ENCODE data around the gene HBE1.
"Not testable (repeated sequence)": the region's sequence is repeated elsewhere in the genome, so short reads cannot be mapped to it uniquely, and the experiment has no call there.

Gene HBE1

DNA sequence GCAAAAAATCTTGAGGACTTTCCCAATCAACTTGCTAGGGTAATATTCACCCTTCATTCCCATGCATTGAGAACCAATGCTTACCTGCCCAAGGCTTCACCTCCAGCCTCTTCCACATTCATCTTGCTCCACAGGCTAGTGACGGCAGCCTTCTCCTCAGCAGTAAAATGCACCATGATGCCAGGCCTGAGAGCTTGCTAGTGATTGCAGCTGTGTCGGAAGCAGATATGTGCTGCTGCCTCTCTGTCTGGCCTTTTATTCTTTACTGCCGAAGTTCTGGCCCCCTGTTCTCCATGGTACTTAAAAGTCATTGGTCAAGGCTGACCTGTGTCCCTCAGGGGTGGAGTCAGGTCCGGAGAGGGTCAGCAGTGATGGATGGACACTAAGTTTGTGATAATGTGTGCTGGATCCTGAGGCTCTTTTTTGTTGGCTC lies at the start of gene HBE1:
Gene HBE1 (minus strand): TSS at position 231 of the 433 bp plus-strand sequence. CDS start 55 bp downstream, at position 176.
- in situ Hi-C loops (cut with HindIII; ENCODE audit: low sequenced_read_pairs): no loop called here

DNA sequence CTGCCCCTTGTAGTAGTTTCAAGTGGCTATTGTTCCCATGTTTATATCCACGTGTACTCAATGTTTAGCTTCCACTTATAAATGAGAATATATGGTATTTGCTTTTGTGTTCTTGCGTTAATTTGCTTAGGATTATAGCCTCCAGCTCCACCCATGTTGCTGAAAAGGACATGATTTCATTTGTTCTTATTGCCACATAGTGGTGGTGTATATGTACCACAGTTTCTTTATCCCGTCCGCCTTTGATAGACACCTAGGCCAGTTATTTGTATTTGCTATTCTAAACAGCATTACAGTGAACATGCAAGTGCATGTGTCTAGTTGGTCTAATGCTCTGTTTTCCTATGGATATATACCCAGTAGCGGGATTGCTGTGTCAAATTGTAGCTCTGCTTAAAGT lies 47.5 kb upstream of the HBE1 start:
- in situ Hi-C loops (cut with HindIII; ENCODE audit: low sequenced_read_pairs): no loop called here

- in situ Hi-C loops (cut with HindIII; ENCODE audit: low sequenced_read_pairs): not testable (repeated sequence)
These were observed 43.7 kb upstream of the HBE1 start for GRCh38 chr11:5313326-5314023.

- in situ Hi-C loops (cut with HindIII; ENCODE audit: low sequenced_read_pairs): no loop called here
These were observed 40.7 kb upstream of the HBE1 start for GRCh38 chr11:5310423-5310822.

- in situ Hi-C loops (cut with HindIII; ENCODE audit: low sequenced_read_pairs): no loop called here
These were observed 37.7 kb upstream of the HBE1 start for GRCh38 chr11:5307256-5308019.

DNA sequence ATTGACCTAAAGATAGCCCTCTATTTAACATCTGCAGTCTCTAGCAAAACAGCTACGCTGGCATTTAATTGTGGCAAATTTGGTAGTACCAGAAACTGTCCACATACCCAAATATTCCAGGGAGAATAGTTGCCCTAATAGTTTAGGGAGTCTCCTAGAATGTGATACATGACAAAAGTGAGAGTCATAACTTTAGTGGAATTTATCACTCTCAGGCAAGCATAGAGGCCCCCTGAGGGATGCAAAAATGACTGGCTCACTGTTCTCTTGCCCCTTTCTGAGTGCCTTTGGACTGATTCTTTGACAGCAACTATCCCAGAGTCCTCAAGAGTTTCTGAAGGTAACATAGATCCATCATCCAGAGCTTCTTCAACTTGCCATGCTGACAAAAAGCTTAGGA lies 34.3 kb upstream of the HBE1 start:
- in situ Hi-C loops (cut with HindIII; ENCODE audit: low sequenced_read_pairs): no loop called here

DNA sequence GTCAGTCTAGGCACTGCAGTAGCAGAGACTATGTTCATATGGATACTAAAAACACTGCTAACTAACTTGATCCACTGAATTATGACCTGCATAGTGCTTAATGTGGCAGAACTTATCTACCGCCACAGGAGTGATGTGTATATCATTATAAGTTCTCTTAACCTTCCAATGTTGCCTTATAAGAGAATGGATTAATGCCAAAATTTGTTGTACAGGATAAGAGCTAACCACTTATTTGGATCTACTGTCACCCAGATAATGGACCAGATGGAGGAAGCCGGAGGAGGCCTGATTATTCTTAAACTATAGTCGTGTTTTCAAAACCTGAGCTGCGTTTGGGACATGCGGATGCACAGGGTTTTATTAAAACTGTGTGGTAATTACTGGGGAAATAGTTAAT lies 33.9 kb upstream of the HBE1 start:
- in situ Hi-C loops (cut with HindIII; ENCODE audit: low sequenced_read_pairs): no loop called here

DNA sequence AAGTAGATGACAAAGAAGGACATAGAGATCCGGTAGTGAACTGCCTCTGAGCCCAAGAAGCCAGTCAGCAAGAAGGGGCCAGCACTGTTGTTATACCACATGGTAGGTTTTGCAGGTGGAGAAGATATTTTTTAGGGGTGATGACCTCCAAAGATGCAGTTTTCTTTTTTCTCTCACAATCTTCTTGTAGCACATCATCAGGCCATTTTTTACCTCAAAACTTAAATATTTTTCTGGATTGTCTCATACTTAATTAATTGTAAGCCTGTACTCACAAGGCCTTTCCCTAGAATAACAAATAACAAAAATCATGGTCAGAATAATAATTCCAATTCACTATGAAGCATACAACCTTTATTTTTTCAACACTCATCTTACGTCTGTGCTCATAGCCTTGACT lies 32.1 kb upstream of the HBE1 start, which contains the start of gene OR51B4:
Gene OR51B4 (minus strand): TSS at position 101 of the 400 bp plus-strand sequence. CDS start 0 bp downstream, at position 101.
- in situ Hi-C loops (cut with HindIII; ENCODE audit: low sequenced_read_pairs): no loop called here

- in situ Hi-C loops (cut with HindIII; ENCODE audit: low sequenced_read_pairs): no loop called here
These were observed 30.5 kb upstream of the HBE1 start for GRCh38 chr11:5300251-5300650.

GRCh38 chr11:5298451-5298850 lies 28.7 kb upstream of the HBE1 start:
- in situ Hi-C loops (cut with HindIII; ENCODE audit: low sequenced_read_pairs): no loop called here

DNA sequence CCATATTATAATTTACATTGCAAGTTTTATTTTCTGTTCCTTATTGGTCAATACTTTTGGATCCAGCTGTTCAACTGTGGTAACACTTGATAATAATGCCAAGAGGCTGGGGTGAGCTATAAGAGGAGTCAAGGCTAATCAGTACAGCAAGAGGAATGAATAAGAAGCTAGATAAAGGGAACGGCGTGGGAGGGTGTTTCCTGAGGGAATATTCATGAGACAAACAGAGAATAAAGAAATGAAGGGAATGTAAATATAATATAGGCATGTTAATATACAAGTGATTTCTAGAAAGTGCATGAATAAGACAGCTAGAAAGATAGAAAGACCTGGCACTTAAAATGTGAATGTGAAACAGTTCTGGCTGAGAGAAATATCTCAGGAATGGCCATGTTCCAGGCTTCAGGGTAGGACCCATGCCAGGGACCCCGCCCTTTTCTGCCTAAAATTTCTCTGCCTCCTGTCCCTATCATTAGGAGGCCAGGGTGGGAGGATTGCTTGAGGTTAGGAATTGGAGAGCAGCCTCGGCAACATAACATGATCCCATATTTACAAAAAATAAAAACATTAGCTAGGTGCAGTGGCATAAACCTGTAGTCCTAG lies 28.1 kb upstream of the HBE1 start:
- in situ Hi-C loops (cut with HindIII; ENCODE audit: low sequenced_read_pairs): no loop called here

- in situ Hi-C loops (cut with HindIII; ENCODE audit: low sequenced_read_pairs): not testable (repeated sequence)
These were observed 24.7 kb upstream of the HBE1 start for GRCh38 chr11:5294342-5294995.

GRCh38 chr11:5293028-5293427 lies 23.3 kb upstream of the HBE1 start:
- in situ Hi-C loops (cut with HindIII; ENCODE audit: low sequenced_read_pairs): no loop called here

DNA sequence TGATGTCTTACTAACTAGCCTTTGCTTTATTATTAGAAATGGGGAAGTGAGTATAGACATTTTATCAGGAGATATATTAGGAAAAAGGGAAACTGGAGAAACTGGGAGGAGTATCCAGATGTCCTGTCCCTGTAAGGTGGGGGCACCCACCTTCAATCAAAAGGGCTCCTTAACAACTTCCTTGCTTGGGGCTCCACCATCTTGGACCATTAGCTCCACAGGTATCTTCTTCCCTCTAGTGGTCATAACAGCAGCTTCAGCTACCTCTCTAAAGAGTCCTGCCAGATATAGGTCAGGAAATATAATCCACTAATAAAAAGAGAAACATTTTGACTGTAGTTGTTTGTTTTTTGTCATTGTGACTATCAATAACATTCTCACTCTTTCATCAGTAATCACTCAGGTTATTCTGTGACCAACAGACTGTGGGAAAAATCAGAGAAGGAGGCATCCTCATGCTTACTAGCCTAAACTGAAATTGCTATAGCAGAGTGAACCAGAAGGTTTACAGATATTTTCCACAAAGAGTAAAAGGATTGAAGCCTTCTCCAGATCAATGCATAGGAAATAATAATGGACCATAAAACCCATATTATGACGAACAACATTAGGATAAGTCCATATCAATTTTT lies 21.6 kb upstream of the HBE1 start:
- in situ Hi-C loops (cut with HindIII; ENCODE audit: low sequenced_read_pairs): no loop called here

GRCh38 chr11:5290106-5290505 lies 20.4 kb upstream of the HBE1 start:
- in situ Hi-C loops (cut with HindIII; ENCODE audit: low sequenced_read_pairs): no loop called here

GRCh38 chr11:5289696-5290095 lies 20.0 kb upstream of the HBE1 start:
- in situ Hi-C loops (cut with HindIII; ENCODE audit: low sequenced_read_pairs): no loop called here

DNA sequence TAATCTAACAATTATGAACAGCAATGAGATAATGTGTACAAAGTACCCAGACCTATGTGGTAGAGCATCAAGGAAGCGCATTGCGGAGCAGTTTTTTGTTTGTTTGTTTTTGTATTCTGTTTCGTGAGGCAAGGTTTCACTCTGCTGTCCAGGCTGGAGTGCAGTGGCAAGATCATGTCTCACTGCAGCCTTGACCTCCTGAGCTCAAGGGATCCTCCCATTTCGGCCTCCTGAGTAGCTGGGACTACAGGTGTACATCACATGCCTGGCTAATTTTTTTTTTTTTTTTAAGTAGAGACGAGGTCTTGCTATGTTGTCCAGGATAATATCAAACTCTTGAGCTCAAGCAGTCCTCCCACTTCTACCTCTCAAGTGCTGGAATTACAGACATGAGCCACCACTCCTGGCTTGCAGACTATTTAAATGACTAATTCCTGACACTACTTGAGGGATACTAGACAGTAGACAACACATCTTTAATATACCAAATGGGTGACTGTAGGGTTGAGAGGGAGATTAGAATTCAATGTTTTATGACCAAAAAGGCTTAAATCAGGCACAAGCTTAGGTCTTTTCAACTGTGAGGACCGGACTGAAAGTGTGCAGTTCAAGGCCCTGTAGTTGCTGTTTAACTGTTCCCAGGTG lies 19.3 kb upstream of the HBE1 start:
- in situ Hi-C loops (cut with HindIII; ENCODE audit: low sequenced_read_pairs): no loop called here

DNA sequence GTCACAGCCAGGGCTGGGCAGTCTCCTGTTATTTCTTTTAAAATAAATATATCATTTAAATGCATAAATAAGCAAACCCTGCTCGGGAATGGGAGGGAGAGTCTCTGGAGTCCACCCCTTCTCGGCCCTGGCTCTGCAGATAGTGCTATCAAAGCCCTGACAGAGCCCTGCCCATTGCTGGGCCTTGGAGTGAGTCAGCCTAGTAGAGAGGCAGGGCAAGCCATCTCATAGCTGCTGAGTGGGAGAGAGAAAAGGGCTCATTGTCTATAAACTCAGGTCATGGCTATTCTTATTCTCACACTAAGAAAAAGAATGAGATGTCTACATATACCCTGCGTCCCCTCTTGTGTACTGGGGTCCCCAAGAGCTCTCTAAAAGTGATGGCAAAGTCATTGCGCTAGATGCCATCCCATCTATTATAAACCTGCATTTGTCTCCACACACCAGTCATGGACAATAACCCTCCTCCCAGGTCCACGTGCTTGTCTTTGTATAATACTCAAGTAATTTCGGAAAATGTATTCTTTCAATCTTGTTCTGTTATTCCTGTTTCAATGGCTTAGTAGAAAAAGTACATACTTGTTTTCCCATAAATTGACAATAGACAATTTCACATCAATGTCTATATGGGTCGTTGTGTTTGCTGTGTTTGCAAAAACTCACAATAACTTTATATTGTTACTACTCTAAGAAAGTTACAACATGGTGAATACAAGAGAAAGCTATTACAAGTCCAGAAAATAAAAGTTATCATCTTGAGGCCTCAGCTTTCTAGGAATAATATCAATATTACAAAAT lies 18.6 kb upstream of the HBE1 start:
- in situ Hi-C loops (cut with HindIII; ENCODE audit: low sequenced_read_pairs): no loop called here

DNA sequence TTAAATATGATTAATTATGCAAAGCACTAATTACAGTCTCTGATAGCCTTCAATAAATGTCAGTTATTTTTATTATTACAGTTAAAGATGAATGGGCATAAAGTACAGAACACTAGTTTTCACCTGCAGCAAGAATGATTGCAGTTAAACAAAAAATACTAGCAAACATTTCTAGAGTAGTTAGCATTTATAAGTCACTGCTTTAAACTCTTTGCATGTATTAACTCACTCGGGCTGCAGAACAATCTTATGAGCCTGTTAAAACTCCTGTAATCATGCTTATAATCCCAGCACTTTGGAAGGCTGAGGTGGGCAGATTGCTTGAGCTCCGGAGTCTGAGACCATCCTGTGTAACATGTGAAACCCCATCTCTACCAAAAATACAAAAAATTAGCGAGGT lies 17.2 kb upstream of the HBE1 start:
- in situ Hi-C loops (cut with HindIII; ENCODE audit: low sequenced_read_pairs): no loop called here

GRCh38 chr11:5286351-5286750 lies 16.6 kb upstream of the HBE1 start:
- in situ Hi-C loops (cut with HindIII; ENCODE audit: low sequenced_read_pairs): no loop called here
